Transverse colon (tissue), 4 donors: ENCODE measurements around the gene UBE2Q2. TPM values are rescaled to one million over a fixed set of nuclear protein-coding genes. Genes with fewer than 3 reads are reported as not detected.

ENCODE experiments used
- DNase-seq: peaks from one replicate; pipeline ENCODE4 v3.0.0-alpha.2; 2019
- H3K27ac ChIP-seq, 4 donors: fragments of 200-600 bp; sonication (generic); 2 replicates each; pipeline ENCODE4 v1.5.1; 2016 to 2018; ENCODE audit warnings: inconsistent platforms in 4 of 4
- H3K27me3 ChIP-seq: fragments of 200-600 bp; sonication (generic); 2 replicates; pipeline ENCODE4 v1.5.1; 2017; ENCODE audit warnings: inconsistent platforms
- H3K36me3 ChIP-seq, 4 donors: fragments of 200-600 bp; sonication (generic); 2 replicates each; pipeline ENCODE4 v1.5.1; 2017 to 2019; ENCODE audit warnings: inconsistent platforms in 4 of 4
- H3K4me1 ChIP-seq, 4 donors: fragments of 200-600 bp; sonication (generic); 2 replicates each; pipeline ENCODE4 v1.5.1; 2017 to 2020; ENCODE audit warnings: inconsistent platforms in 4 of 4
- H3K4me3 ChIP-seq, 4 donors: fragments of 200-600 bp; sonication (generic); 1 replicate in 1 of 4; 2 replicates in 3 of 4; pipeline versions ENCODE4 v1.5.1 to v1.6.1; 2017 to 2019; ENCODE audit warnings: inconsistent platforms in 4 of 4
- H3K9me3 ChIP-seq, 2 donors: fragments of 200-600 bp; sonication (generic); 2 replicates each; pipeline ENCODE4 v1.5.1; 2017 to 2019; ENCODE audit warnings: inconsistent platforms in 2 of 2
- CTCF ChIP-seq, 5 experiments: fragments of 200-600 bp in 3 of 5; fragments of 450-650 bp in 2 of 5; sonication (generic) in 3 of 5; IDR thresholded peaks; 1 replicate in 2 of 5; 2 replicates in 3 of 5; pipeline ENCODE4 v1.5.1; 2016 to 2017; ENCODE audit warnings: antibody characterized with exemption in 5 of 5, inconsistent platforms in 3 of 5, mild to moderate bottlenecking in 2 of 5, moderate library complexity in 1 of 5
- EP300 ChIP-seq: sonication (generic); formaldehyde crosslinking; IDR thresholded peaks from one replicate; pipeline ENCODE4 v1.6.1; 2017; ENCODE audit warnings: antibody characterized with exemption, low read depth
- POLR2A ChIP-seq: fragments of 450-650 bp; IDR thresholded peaks from one replicate; pipeline ENCODE4 v1.6.1; 2016; ENCODE audit warnings: antibody characterized with exemption, mild to moderate bottlenecking, moderate library complexity
- POLR2AphosphoS5 ChIP-seq, 3 donors: sonication (generic); formaldehyde crosslinking; IDR thresholded peaks; one replicate each; pipeline ENCODE4 v1.6.1; 2016; ENCODE audit warnings: antibody characterized with exemption in 3 of 3
- WGBS, 2 donors: methylation state at CpG; one replicate each; pipeline ENCODE4 v1.1.5; 2018; ENCODE audit warnings: low coverage in 1 of 2; 5-methylcytosine and 5-hydroxymethylcytosine counted together
- in situ Hi-C, 4 donors: fragments of 200-750 bp; cut with MboI; loops; one replicate each; pipeline versions ENCODE4 v1.15.0 to v1.15.1; 2017; ENCODE audit warnings: low sequenced_read_pairs in 3 of 4, low pct_ligation_motif_present in 1 of 4, low pct_unique_long_range_greater_than_20kb in 1 of 4
- intact Hi-C: fragments of 100-400 bp; cut with DNase I; formaldehyde crosslinking; loops from one replicate; pipeline ENCODE4 v1.15.1; 2023; ENCODE audit warnings: low total_unique reads
- total RNA-seq, 4 donors: library from RNA; depleted of rRNA; stranded (reverse); fragments of >200 nt; gene quantifications; one replicate each; pipeline ENCODE4 v1.1.0, GENCODE V29; 2016

Gene UBE2Q2
- total RNA-seq, 4 donors from 2014 or later, result 21.2 to 53.7 (median 26.9) TPM

- Histone ChIP-seq H3K27me3 (no peaks in the 10 kb centered on the region), H3K9me3 (no peaks in the 10 kb centered on the region), H3K4me1 (no peaks in the 10 kb centered on the region), H3K4me3 (no peak overlapping the region), H3K27ac (no peak overlapping the region), H3K36me3 (no peaks in the 10 kb centered on the region)
- intact Hi-C loops (no loop called here), in situ Hi-C loops (loop anchor here in 2 of 4 donors (25.0 kb wide), 1 partner anchor 313 kb away; no protein-coding TSS in a partner anchor)
- WGBS, 2 donors, result 69 to 71% methylated on average over 6 to 7 of the region's 7 CpGs
- TF ChIP-seq EP300 (no peak), POLR2AphosphoS5 (IDR thresholded peaks at IDR 0.05) (no peak), CTCF (IDR thresholded peaks at IDR 0.05) (no peak), POLR2A (no peak)
- no peak for DNase-seq
These were observed 19.2 kb upstream of the UBE2Q2 start for GRCh38 chr15:75823860-75824613.

GRCh38 chr15:75827691-75828090, 15.6 kb upstream of the UBE2Q2 start:
- no peak for TF ChIP-seq POLR2A
- no peak for TF ChIP-seq POLR2AphosphoS5 (IDR thresholded peaks at IDR 0.05)
- TF ChIP-seq EP300, result no peak
- no peak for TF ChIP-seq CTCF (IDR thresholded peaks at IDR 0.05)

GRCh38 chr15:75828429-75828828, 14.8 kb upstream of the UBE2Q2 start:
- H3K27me3 ChIP-seq, result no peaks in the 10 kb centered on the region
- intact Hi-C loops, result no loop called here
- WGBS, 2 donors, result 94 to 95% methylated on average over 3 to 9 of the region's 9 CpGs
- H3K9me3 ChIP-seq, result no peaks in the 10 kb centered on the region
- DNase-seq, result no peak
- H3K27ac ChIP-seq, result no peak overlapping the region
- TF ChIP-seq CTCF (IDR thresholded peaks at IDR 0.05) (no peak), EP300 (no peak), POLR2A (no peak), POLR2AphosphoS5 (IDR thresholded peaks at IDR 0.05) (no peak)
- no peak overlapping the region for H3K4me3 ChIP-seq
- no peaks in the 10 kb centered on the region for H3K36me3 ChIP-seq
- no peaks in the 10 kb centered on the region for H3K4me1 ChIP-seq
- in situ Hi-C loops, result no loop called here

More at GRCh38 chr15:75827691-75828090, 15.6 kb upstream of the UBE2Q2 start:
- Histone ChIP-seq H3K9me3 (no peaks in the 10 kb centered on the region), H3K36me3 (no peaks in the 10 kb centered on the region), H3K27ac (no peak overlapping the region), H3K27me3 (no peaks in the 10 kb centered on the region), H3K4me3 (no peak overlapping the region), H3K4me1 (no peaks in the 10 kb centered on the region)
- intact Hi-C loops, result no loop called here
- DNase-seq, result no peak
- 52% methylated on average over 3 of the region's 3 CpGs; no CpG with 5 or more reads in 1 of the 2 donors for WGBS, 2 donors
- in situ Hi-C loops, result no loop called here

GRCh38 chr15:75830910-75831805, 12.1 kb upstream of the UBE2Q2 start:
- H3K36me3 ChIP-seq, result no peaks in the 10 kb centered on the region
- no peaks in the 10 kb centered on the region for H3K9me3 ChIP-seq
- no peak overlapping the region for H3K27ac ChIP-seq
- 83 to 87% methylated on average over 4 to 8 of the region's 8 CpGs for WGBS, 2 donors
- in situ Hi-C loops (no loop called here), intact Hi-C loops (no loop called here)
- H3K27me3 ChIP-seq, result no peaks in the 10 kb centered on the region
- H3K4me1 ChIP-seq, result no peaks in the 10 kb centered on the region
- TF ChIP-seq POLR2AphosphoS5 (IDR thresholded peaks at IDR 0.05), result no peak
- TF ChIP-seq POLR2A, result no peak
- TF ChIP-seq EP300, result no peak
- no peak for TF ChIP-seq CTCF (IDR thresholded peaks at IDR 0.05)
- H3K4me3 ChIP-seq, result no peak overlapping the region
- no peak for DNase-seq
